T-cell (primary cell): ENCODE measurements around the gene ZFYVE9. TPM values are rescaled to one million over a fixed set of nuclear protein-coding genes. Genes with fewer than 3 reads are reported as not detected.

Source experiments
- ATAC-seq, 4 experiments: fragments of 200-7000 bp in 3 of 4; fragments of 150-1000 bp in 1 of 4; cut with Tn5 transposase; replicated peaks in 1 of 4; 1 replicate in 3 of 4; 2 replicates in 1 of 4; pipeline ENCODE4 v1.10.0; 2021; ENCODE audit warnings: moderate library complexity in 3 of 4, mild to moderate bottlenecking in 2 of 4, moderate number of reproducible peaks in 1 of 4
- CTCF ChIA-PET, 2 donors: fragments of 300-600 bp; sonication (Branson Sonifier 250); formaldehyde crosslinking; loops; one replicate each; lab custom pipeline; 2022; ENCODE audit warnings: antibody characterized with exemption in 2 of 2; lab: Charles Lee
- POLR2A ChIA-PET, 2 donors: fragments of 300-600 bp; sonication (Branson Sonifier 250); formaldehyde crosslinking; loops; one replicate each; lab custom pipeline; 2022; ENCODE audit warnings: antibody characterized with exemption in 2 of 2; lab: Charles Lee
- DNase-seq, 35 experiments: peaks; one replicate each; pipeline versions ENCODE4 v3.0.0 to v3.0.0-alpha.2; 2013 to 2023
- H3K27ac ChIP-seq: one replicate; pipeline ENCODE4 v1.5.1; 2013; ENCODE audit warnings: low read length
- H3K27me3 ChIP-seq, 2 experiments: replicated peaks in 1 of 2; 1 replicate in 1 of 2; 2 replicates in 1 of 2; pipeline versions ENCODE4 v1.6.1 to v1.7.0; 2013; ENCODE audit warnings: low read length in 1 of 2, mixed read lengths in 1 of 2; ENCODE audit not compliant: control insufficient read depth in 2 of 2, insufficient read depth in 2 of 2; ENCODE audit errors: extremely low read depth in 1 of 2
- H3K36me3 ChIP-seq, 2 donors: 1 replicate in 1 of 2; 2 replicates in 1 of 2; pipeline versions ENCODE4 v1.6.1 to v1.7.0; 2013; ENCODE audit warnings: low read length in 1 of 2; ENCODE audit not compliant: control insufficient read depth in 2 of 2, insufficient read depth in 1 of 2; ENCODE audit errors: extremely low read depth in 1 of 2
- H3K4me1 ChIP-seq, 2 experiments: 1 replicate in 1 of 2; 2 replicates in 1 of 2; pipeline versions ENCODE4 v1.6.1 to v1.7.0; 2013; ENCODE audit warnings: low read length in 2 of 2, mixed read lengths in 1 of 2; ENCODE audit not compliant: insufficient read depth in 2 of 2, control insufficient read depth in 1 of 2; ENCODE audit errors: extremely low read depth in 1 of 2
- H3K4me3 ChIP-seq, 2 donors: 1 replicate in 1 of 2; 2 replicates in 1 of 2; pipeline versions ENCODE4 v1.5.1 to v1.7.0; 2013; ENCODE audit warnings: mild to moderate bottlenecking in 2 of 2, low read length in 1 of 2, moderate library complexity in 1 of 2; ENCODE audit not compliant: control insufficient read depth in 1 of 2; ENCODE audit errors: extremely low read depth in 1 of 2
- H3K9me3 ChIP-seq: 2 replicates; pipeline ENCODE4 v1.7.0; 2013
- H3K27ac Mint-ChIP-seq, 2 donors: one replicate each; pipeline ENCODE4 v1.8.0; 2020 to 2021; ENCODE audit warnings: mild to moderate bottlenecking in 2 of 2, mixed read lengths in 2 of 2
- H3K27me3 Mint-ChIP-seq, 2 donors: one replicate each; pipeline ENCODE4 v1.8.0; 2021 to 2022; ENCODE audit warnings: mixed read lengths in 2 of 2
- H3K36me3 Mint-ChIP-seq: one replicate; pipeline ENCODE4 v1.8.0; 2021; ENCODE audit warnings: mixed read lengths
- H3K4me1 Mint-ChIP-seq, 3 donors: one replicate each; pipeline ENCODE4 v1.8.0; 2020 to 2022; ENCODE audit warnings: mixed read lengths in 3 of 3, mild to moderate bottlenecking in 1 of 3
- H3K4me3 Mint-ChIP-seq, 3 donors: one replicate each; pipeline ENCODE4 v1.8.0; 2020 to 2022; ENCODE audit warnings: mild to moderate bottlenecking in 3 of 3, mixed read lengths in 3 of 3, moderate library complexity in 3 of 3
- H3K9me3 Mint-ChIP-seq, 3 donors: one replicate each; pipeline ENCODE4 v1.8.0; 2020 to 2022; ENCODE audit warnings: mixed read lengths in 3 of 3
- WGBS: methylation state at CpG from one replicate; pipeline ENCODE4 v1.1.5; 2013; ENCODE audit warnings: missing lambda C conversion rate; ENCODE audit not compliant: insufficient coverage; 5-methylcytosine and 5-hydroxymethylcytosine counted together
- total RNA-seq, 35 experiments: library from RNA in 6 of 35; stranded (reverse) in 6 of 35; fragments of 120-200 nt in 1 of 35; gene quantifications; one replicate each; pipeline versions ENCODE4 v1.2.1 to v1.2.4 and lab custom pipeline; 2013 to 2026

ZFYVE9 gene
- total RNA-seq, 5 donors from 2014 or later (not counting 1 experiment from before 2014, with no cell fraction given): 6.5 to 9.0 (median 8.7) TPM

DNA sequence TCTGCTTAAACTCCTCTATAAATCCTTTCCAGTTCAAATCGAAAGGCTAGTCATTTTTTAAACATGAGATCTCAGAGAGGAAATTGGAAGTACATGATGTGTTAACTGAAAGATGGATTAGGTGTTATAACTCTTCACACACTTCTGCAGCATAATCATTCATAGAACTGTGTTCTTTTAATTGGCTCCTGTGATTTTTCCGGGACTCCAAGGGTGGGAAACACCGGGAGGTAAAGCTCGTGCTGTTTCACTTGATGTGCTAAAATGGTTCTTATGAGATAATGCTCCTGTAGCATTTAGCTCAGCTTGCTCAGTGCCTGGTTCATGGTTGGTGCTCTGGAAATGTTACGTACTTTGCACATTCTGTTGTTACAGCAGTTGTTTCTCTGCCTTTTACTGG is 183.9 kb downstream of the ZFYVE9 start:
- WGBS: no CpG with 5 or more reads among the region's 5 CpGs
- Histone ChIP-seq H3K9me3 (no peaks in the 10 kb centered on the region), H3K4me1 (no peaks in the 10 kb centered on the region), H3K4me3 (no peak overlapping the region), H3K27ac (no peak overlapping the region), H3K36me3 (no peaks in the 10 kb centered on the region), H3K27me3 (no peaks in the 10 kb centered on the region)
- POLR2A ChIA-PET: no interaction called here
- CTCF ChIA-PET: interaction anchor here in 1 of 2 donors (0.6 kb wide), 1 partner anchor 69 kb away, joined by 7 read pairs; no protein-coding TSS in a partner anchor
- no peak for DNase-seq
- H3K36me3 Mint-ChIP-seq: peaks cover 5% of the 10 kb centered on the region
- H3K4me3 Mint-ChIP-seq: no peak overlapping the region
- H3K27me3 Mint-ChIP-seq: no peaks in the 10 kb centered on the region
- H3K4me1 Mint-ChIP-seq: peaks cover 0 to 6% (median 4%) of the 10 kb centered on the region in 3 donors
- no peaks in the 10 kb centered on the region for H3K9me3 Mint-ChIP-seq
- ATAC-seq: no peak
- H3K27ac Mint-ChIP-seq: no peak overlapping the region

DNA sequence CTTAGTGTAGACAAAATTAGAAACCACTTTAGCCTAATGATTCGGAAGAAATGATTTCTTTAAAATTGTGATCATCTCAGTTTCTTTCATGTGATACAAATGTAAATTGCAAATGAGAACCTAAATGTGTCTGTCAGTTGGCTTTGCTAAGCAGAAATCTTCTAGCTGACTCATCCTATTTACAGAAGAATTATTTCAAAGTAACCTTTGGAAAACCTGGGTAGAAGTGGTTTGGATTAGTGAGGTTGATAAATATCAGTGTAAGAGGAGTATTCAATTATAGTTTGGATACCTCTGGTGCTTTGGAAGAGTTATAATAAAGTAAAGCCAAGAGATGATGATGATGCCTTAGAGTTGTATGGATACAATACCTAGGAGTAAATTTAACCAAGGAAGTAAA is 186.7 kb downstream of the ZFYVE9 start:
- ChIA-PET POLR2A (no interaction called here), CTCF (no interaction called here)
- no peaks in the 10 kb centered on the region for H3K36me3 ChIP-seq
- Mint-ChIP-seq H3K9me3 (no peaks in the 10 kb centered on the region), H3K4me1 (peaks cover 0 to 6% (median 4%) of the 10 kb centered on the region in 3 donors), H3K27ac (no peak overlapping the region), H3K4me3 (no peak overlapping the region), H3K27me3 (no peaks in the 10 kb centered on the region), H3K36me3 (peaks cover 11% of the 10 kb centered on the region)
- no CpG with 5 or more reads among the region's 1 CpG for WGBS
- H3K27me3 ChIP-seq: no peaks in the 10 kb centered on the region
- H3K4me1 ChIP-seq: no peaks in the 10 kb centered on the region
- ATAC-seq: no peak
- no peak overlapping the region for H3K27ac ChIP-seq
- no peak overlapping the region for H3K4me3 ChIP-seq
- H3K9me3 ChIP-seq: no peaks in the 10 kb centered on the region
- no peak for DNase-seq

DNA sequence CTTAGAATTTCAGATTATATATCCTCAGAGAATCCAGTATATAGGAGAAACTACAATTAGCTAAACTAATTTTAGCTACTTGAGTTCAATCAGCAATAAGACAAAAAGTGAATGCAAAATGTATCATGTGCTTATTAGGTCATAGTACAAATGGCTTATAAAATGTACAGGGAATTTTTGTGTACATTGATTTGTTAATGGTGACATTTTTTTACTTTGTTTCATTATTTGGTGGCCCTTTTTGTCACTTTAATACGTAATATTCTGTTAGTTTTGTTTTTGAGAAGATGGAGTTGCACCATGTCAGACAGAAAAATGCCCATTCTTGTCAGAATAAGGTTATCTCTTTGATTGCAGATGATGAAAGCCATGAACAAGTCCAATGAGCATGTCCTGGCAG is 190.5 kb downstream of the ZFYVE9 start:
- POLR2A ChIA-PET: no interaction called here
- WGBS: no CpG with 5 or more reads among the region's 1 CpG
- no peak overlapping the region for H3K27ac Mint-ChIP-seq

DNA sequence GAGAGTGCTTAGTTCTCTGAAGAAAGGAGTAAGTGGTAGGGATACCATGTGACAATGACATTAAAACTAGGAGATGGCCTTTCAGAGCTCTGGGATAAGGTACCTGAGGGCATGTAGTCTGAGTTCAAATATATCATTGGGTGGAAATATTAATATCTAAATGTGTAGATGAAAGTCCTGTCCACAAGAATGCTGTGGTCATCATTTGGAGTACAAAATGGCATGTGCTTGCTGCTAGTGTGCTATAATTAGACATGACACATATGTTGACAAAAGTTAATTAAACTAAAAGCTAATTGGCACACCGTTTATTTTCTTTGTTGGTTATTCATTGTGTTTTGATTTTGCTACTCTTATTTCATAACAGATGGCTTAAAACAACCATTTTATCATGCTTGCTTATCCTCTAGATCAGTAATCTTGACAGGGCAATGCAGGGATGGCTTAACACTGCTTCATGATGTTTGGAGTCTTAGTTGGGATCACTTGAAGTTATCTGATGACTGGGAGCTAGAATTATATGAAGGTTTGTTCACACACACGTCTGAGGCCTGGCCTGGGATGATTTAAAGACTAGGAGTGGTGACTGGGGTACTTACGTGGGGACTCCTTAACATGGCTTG is 193.1 kb downstream of the ZFYVE9 start:
- ATAC-seq (no peak), DNase-seq (no peak)
- no peak overlapping the region for H3K4me3 ChIP-seq
- H3K27ac ChIP-seq: no peak overlapping the region
- H3K36me3 ChIP-seq: no peaks in the 10 kb centered on the region
- no peaks in the 10 kb centered on the region for H3K4me1 ChIP-seq
- H3K9me3 ChIP-seq: no peaks in the 10 kb centered on the region
- Mint-ChIP-seq H3K4me3 (no peak overlapping the region), H3K36me3 (peaks cover 25% of the 10 kb centered on the region), H3K9me3 (no peaks in the 10 kb centered on the region), H3K4me1 (peaks cover 0 to 1% (median under 1%) of the 10 kb centered on the region in 3 donors), H3K27me3 (no peaks in the 10 kb centered on the region), H3K27ac (no peak overlapping the region)
- ChIA-PET CTCF (no interaction called here), POLR2A (no interaction called here)
- no peaks in the 10 kb centered on the region for H3K27me3 ChIP-seq
- 60% methylated on average over 1 of the region's 3 CpGs for WGBS

More for the DNA sequence above, 190.5 kb downstream of the ZFYVE9 start:
- no peaks in the 10 kb centered on the region for H3K4me1 ChIP-seq
- Mint-ChIP-seq H3K27me3 (no peaks in the 10 kb centered on the region), H3K36me3 (peaks cover 16% of the 10 kb centered on the region), H3K9me3 (no peaks in the 10 kb centered on the region), H3K4me3 (no peak overlapping the region), H3K4me1 (peaks cover 0 to 6% (median 4%) of the 10 kb centered on the region in 3 donors)
- H3K4me3 ChIP-seq: no peak overlapping the region
- H3K27ac ChIP-seq: no peak overlapping the region
- H3K27me3 ChIP-seq: no peaks in the 10 kb centered on the region
- ATAC-seq: no peak
- CTCF ChIA-PET: no interaction called here
- no peaks in the 10 kb centered on the region for H3K36me3 ChIP-seq
- no peaks in the 10 kb centered on the region for H3K9me3 ChIP-seq
- DNase-seq: no peak

DNA sequence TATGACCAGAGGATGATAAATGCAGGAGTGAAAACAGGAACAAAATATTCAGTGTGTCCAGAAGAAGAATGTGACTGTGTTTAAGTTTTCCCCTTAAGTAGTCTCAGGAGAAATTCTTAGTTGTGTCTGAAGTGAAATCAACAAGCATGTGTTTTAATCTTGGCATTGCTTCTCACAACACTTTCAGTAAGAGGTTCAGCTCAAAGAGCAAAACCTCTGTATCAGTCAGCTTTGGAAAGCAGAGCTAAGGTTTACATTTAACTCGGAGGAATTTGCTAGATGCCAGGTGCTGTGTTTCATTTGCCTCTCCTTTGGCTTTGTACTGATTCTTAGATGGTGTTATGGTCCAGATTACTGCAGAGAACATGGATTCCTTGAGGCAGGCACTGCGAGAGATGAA is 195.6 kb downstream of the ZFYVE9 start:
- Histone ChIP-seq H3K4me3 (no peak overlapping the region), H3K4me1 (no peaks in the 10 kb centered on the region), H3K36me3 (no peaks in the 10 kb centered on the region), H3K9me3 (no peaks in the 10 kb centered on the region), H3K27me3 (no peaks in the 10 kb centered on the region), H3K27ac (no peak overlapping the region)
- ChIA-PET POLR2A (no interaction called here), CTCF (no interaction called here)
- peaks cover 25% of the 10 kb centered on the region for H3K36me3 Mint-ChIP-seq
- H3K27me3 Mint-ChIP-seq: no peaks in the 10 kb centered on the region
- DNase-seq: no peak
- WGBS: 73% methylated on average over 2 of the region's 2 CpGs
- no peaks in the 10 kb centered on the region for H3K9me3 Mint-ChIP-seq
- no peak for ATAC-seq
- no peak overlapping the region for H3K27ac Mint-ChIP-seq
- H3K4me3 Mint-ChIP-seq: no peak overlapping the region
- no peaks in the 10 kb centered on the region for H3K4me1 Mint-ChIP-seq

DNA sequence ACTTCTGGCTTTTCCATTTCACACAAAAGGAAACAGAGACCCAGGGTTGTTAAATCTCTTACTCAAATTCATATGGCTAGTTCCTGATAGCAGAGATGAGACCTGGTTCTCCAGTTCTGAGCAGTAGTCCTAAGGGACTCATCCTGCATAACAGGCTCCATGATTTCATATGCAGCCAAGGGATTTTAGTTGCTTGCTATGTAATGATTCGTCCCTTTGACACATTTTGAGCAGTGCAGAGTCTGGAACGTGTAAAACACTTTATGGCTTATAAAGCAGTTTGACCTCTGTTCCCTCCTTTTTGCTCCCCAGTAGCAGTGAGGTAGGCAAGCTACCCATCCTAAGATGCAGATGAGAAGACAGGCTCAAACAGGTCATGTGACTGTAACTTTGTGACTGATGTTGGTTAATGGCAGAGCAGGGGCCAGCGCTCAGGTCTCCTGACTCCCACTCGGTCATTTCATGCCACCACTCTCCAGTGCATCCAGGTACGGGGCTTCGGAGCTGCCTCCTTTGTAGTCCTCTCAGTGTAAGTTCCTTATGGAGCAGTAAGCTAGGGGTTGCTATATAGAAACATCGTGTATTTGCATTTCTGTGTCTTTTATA is 199.9 kb downstream of the ZFYVE9 start:
- WGBS: 100% methylated on average over 1 of the region's 7 CpGs
- no peaks in the 10 kb centered on the region for H3K4me1 Mint-ChIP-seq
- H3K4me3 Mint-ChIP-seq: no peak overlapping the region
- H3K4me3 ChIP-seq: no peak overlapping the region
- no peaks in the 10 kb centered on the region for H3K27me3 ChIP-seq
- H3K4me1 ChIP-seq: no peaks in the 10 kb centered on the region
- no peaks in the 10 kb centered on the region for H3K36me3 ChIP-seq
- no peak for ATAC-seq
- H3K27me3 Mint-ChIP-seq: no peaks in the 10 kb centered on the region
- no peaks in the 10 kb centered on the region for H3K9me3 ChIP-seq
- peaks cover 9% of the 10 kb centered on the region for H3K36me3 Mint-ChIP-seq
- no peaks in the 10 kb centered on the region for H3K9me3 Mint-ChIP-seq
- ChIA-PET CTCF (no interaction called here), POLR2A (no interaction called here)
- H3K27ac Mint-ChIP-seq: no peak overlapping the region
- no peak overlapping the region for H3K27ac ChIP-seq
- DNase-seq: no peak
